ENCODE measurements around the gene LPP.

Gene LPP

GRCh38 chr3:188137051-188137450 lies 16.9 kb upstream of the LPP start:
- DNase-seq = no peak

GRCh38 chr3:188139466-188139865 lies 14.5 kb upstream of the LPP start:
- no peak for DNase-seq

- DNase-seq = no peak
Measured at GRCh38 chr3:188146219-188146618, 7.7 kb upstream of the LPP start.

- DNase-seq = no peak
Measured at GRCh38 chr3:188147782-188148181, 6.2 kb upstream of the LPP start.

GRCh38 chr3:188148318-188148717 lies 5.6 kb upstream of the LPP start:
- no peak for DNase-seq

- no peak for DNase-seq
Measured at GRCh38 chr3:188149587-188149986, 4.4 kb upstream of the LPP start.

- no peak for DNase-seq
Measured at GRCh38 chr3:188150982-188151381, 3.0 kb upstream of the LPP start.

GRCh38 chr3:188151438-188151837 lies 2.5 kb upstream of the LPP start:
- peak; percentile 48 for DNase-seq

GRCh38 chr3:188152660-188153436 lies 1.1 kb upstream of the LPP start:
- DNase-seq = peak; percentile 69

- DNase-seq = peak; percentile 97
Measured at GRCh38 chr3:188153437-188154013, 432 bp upstream of the LPP start.

- no peak for DNase-seq
Measured at GRCh38 chr3:188154809-188155574, 1.0 kb downstream of the LPP start.

- DNase-seq = no peak
Measured at GRCh38 chr3:188156056-188156455, 2.1 kb downstream of the LPP start.

GRCh38 chr3:188157407-188157806 lies 3.5 kb downstream of the LPP start:
- DNase-seq = no peak

GRCh38 chr3:188157971-188158370 lies 4.0 kb downstream of the LPP start:
- DNase-seq = no peak

GRCh38 chr3:188158731-188159310 lies 4.9 kb downstream of the LPP start:
- no peak for DNase-seq

GRCh38 chr3:188160751-188161150 lies 6.8 kb downstream of the LPP start:
- DNase-seq = no peak

GRCh38 chr3:188164248-188164687 lies 10.3 kb downstream of the LPP start:
- no peak for DNase-seq

GRCh38 chr3:188165596-188165995 lies 11.6 kb downstream of the LPP start:
- no peak for DNase-seq

- DNase-seq = no peak
Measured at GRCh38 chr3:188166441-188166840, 12.5 kb downstream of the LPP start.

- DNase-seq = no peak
Measured at GRCh38 chr3:188168186-188168585, 14.2 kb downstream of the LPP start.

GRCh38 chr3:188168648-188169047 lies 14.7 kb downstream of the LPP start:
- no peak for DNase-seq

GRCh38 chr3:188169830-188170455 lies 16.0 kb downstream of the LPP start:
- no peak for DNase-seq
